ENCODE results near the gene BCAR3. TPM values are rescaled to one million over a fixed set of nuclear protein-coding genes. Genes with fewer than 3 reads are reported as not detected.
A peak's percentile ranks its signal among the peaks of the same experiment; 100 is the strongest.

Gene BCAR3
- total RNA-seq, 1 donor from 2014 or later, result 0.61 TPM

DNA sequence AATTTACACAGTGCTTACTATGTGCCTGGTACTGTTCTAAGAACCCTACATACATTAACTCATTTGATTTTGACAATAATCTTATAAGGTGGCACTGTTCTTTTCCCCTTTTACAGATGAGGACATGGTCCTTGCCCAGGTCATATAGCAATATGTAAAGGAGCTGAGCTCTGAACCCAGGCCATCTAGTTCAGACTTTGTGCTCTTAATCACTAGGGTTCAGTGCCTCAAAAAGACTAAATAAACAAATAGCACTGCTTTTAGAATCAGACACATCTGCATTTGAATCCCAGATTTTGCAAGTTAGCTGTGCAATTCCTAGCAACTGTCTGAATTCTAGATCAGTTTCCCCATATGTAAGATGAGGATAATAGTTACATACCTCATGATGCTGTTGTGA lies 8.7 kb upstream of the BCAR3 start:
- Mint-ChIP-seq H3K4me3 (no peak overlapping the region), H3K36me3 (ENCODE audit: low read depth) (no peaks in the 10 kb centered on the region), H3K27ac (no peak overlapping the region), H3K27me3 (peaks cover 29% of the 10 kb centered on the region), H3K9me3 (no peaks in the 10 kb centered on the region), H3K4me1 (peaks cover 11% of the 10 kb centered on the region)
- intact Hi-C loops (cut with micrococcal nuclease), result no loop called here
- DNase-seq, result no peak

DNA sequence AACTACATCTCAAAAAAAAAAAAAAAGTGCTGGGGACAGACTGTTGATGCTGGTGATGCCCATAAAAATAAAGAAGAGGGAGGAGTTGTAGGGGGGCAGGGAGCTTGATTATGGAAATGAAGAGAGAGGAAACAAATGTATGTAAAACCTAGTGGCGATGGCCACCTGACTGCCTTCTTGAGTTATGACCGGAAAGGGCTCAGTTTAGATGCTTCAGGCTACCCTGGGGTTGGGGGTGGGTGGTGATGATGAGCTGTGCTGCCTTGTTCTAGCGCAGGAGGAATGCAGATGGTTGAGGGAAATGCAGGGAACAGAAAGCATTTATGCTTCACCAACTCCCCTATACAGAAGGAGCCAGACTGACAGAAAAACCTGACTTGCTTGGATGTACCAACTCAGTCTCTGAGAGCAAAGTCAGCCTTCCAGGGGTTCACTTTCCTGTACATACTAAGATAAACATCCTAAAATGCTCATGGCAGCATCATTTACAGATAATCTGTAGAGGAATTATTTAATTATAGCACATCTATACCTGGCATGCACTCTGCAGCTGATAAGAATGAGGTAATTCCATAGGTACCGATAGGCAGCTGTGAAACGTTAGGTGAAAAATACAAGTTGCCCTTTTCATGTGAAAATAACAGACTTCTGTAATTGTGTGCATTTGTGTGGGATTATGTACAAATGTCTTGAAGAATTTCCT lies 8.0 kb upstream of the BCAR3 start:
- no peak overlapping the region for H3K4me3 Mint-ChIP-seq
- DNase-seq, result no peak
- H3K27me3 Mint-ChIP-seq, result peaks cover 35% of the 10 kb centered on the region
- H3K36me3 Mint-ChIP-seq (ENCODE audit: low read depth), result no peaks in the 10 kb centered on the region
- no peak overlapping the region for H3K27ac Mint-ChIP-seq
- intact Hi-C loops (cut with micrococcal nuclease), result loop anchor here (10.0 kb wide), 1 partner anchor 245 kb away; the partner anchor contains the start of gene FNBP1L
- no peaks in the 10 kb centered on the region for H3K9me3 Mint-ChIP-seq
- H3K4me1 Mint-ChIP-seq, result peaks cover 11% of the 10 kb centered on the region

DNA sequence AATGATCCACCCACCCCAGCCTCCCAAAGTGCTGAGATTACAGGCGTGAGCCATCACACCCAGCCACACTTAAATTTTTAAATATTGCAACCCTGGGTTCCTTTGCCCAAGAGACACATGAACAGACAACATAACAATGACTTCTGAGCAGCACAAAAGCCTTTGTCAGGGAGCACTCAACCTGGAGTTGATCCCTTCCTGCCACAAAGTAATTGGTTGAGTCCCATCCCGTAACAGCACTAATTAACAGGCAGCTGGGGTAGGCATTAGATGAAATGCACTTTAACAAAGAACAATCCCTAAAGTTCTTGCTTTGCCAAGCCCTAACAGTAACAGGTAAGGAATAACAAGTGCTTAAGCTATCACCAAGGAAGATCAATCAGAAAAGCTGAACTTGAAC lies 5.9 kb upstream of the BCAR3 start:
- H3K36me3 Mint-ChIP-seq (ENCODE audit: low read depth), result no peaks in the 10 kb centered on the region

DNA sequence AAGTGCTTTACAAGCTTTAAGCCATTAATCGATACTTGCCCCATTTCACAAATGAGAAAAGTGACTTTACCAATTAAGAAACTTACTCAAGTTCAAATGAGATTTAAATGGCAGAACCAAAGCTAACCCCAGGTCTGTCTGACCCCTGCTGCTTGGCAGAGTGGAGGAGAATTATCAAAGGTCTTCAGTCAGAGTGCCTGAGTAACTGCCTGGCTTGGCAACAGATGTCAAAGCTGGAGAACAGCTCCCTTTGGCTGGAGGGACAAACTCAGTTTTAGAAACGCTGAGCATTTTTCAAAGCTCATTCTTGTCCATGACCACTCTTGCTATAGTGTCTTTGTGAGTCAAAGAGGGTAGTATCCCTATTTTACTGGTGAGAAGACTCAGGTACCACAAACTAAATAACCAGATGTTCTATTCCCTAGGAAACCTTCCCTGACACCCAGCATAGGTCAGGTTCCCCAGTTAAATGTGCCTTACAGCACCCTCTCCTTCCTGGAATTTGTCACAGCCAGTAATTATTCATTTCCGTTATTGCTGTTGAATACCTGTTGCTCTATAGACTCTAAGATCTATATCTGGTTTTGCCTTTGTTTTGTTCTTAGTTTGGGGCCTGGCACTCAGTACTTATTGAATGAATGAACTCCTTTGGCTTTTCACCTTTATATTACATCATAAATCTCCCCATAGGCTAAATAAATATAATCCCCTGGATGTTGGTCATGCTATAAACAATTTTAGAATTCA lies 5.0 kb upstream of the BCAR3 start:
- no peaks in the 10 kb centered on the region for H3K9me3 Mint-ChIP-seq
- DNase-seq, result no peak
- peaks cover 2% of the 10 kb centered on the region for H3K36me3 Mint-ChIP-seq (ENCODE audit: low read depth)
- intact Hi-C loops (cut with micrococcal nuclease), result loop anchor here (10.0 kb wide), 1 partner anchor 242 kb away; the partner anchor contains the start of gene FNBP1L
- peaks cover 4% of the 10 kb centered on the region for H3K4me1 Mint-ChIP-seq
- H3K4me3 Mint-ChIP-seq, result no peak overlapping the region
- peaks cover 63% of the 10 kb centered on the region for H3K27me3 Mint-ChIP-seq
- H3K27ac Mint-ChIP-seq, result no peak overlapping the region

More for the DNA sequence above, 5.9 kb upstream of the BCAR3 start:
- Mint-ChIP-seq H3K27me3 (peaks cover 54% of the 10 kb centered on the region), H3K4me3 (no peak overlapping the region), H3K9me3 (no peaks in the 10 kb centered on the region), H3K27ac (no peak overlapping the region), H3K4me1 (peaks cover 2% of the 10 kb centered on the region)
- no peak for DNase-seq
- intact Hi-C loops (cut with micrococcal nuclease), result loop anchor here (10.0 kb wide), 1 partner anchor 243 kb away; the partner anchor contains the start of gene FNBP1L

DNA sequence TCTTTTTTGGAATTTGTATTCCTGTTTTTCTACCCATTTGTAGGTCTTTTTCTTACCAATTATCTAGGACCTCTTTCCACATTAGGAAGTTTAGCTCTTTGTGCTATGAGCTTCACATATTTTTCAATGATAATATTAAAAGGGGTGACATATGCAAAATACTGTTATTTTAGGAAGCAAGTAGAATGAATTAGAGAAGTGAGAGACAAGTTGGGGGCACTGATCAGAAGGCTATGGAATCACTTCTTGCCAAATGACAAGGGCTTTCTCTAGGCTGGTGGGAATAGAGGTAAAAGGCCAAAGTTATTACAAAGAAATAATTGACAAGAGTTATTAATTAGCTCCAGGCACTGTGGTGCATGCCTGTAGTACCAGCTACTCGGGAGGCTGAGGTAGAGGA lies 4.3 kb upstream of the BCAR3 start:
- H3K4me3 Mint-ChIP-seq, result no peak overlapping the region
- peaks cover 2% of the 10 kb centered on the region for H3K36me3 Mint-ChIP-seq (ENCODE audit: low read depth)
- no peaks in the 10 kb centered on the region for H3K9me3 Mint-ChIP-seq
- intact Hi-C loops (cut with micrococcal nuclease), result loop anchor here (10.0 kb wide), 1 partner anchor 241 kb away; the partner anchor contains the start of gene FNBP1L
- no peak overlapping the region for H3K27ac Mint-ChIP-seq
- peaks cover 4% of the 10 kb centered on the region for H3K4me1 Mint-ChIP-seq
- no peak for DNase-seq
- peaks cover 63% of the 10 kb centered on the region for H3K27me3 Mint-ChIP-seq

DNA sequence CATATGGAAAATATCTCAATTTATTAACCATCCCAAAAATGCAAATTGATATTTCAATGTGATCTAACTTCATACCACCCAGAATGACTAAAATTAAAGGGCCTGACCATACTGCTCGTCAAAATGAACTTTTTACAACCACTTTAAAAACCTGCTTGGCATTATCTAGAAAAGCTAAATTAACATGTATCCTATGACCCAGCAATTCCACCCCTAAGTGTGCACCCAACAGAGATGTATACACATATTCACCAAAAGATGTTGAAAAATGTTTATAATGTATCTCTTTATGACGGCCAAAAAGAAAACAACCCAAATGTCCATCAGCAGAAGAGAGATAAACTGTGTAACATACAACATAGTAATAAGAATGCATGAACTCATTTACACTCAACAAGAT lies 1.6 kb upstream of the BCAR3 start:
- no peak overlapping the region for H3K4me3 Mint-ChIP-seq
- peaks cover 78% of the 10 kb centered on the region for H3K27me3 Mint-ChIP-seq
- no peak overlapping the region for H3K27ac Mint-ChIP-seq
- DNase-seq, result no peak
- peaks cover 4% of the 10 kb centered on the region for H3K36me3 Mint-ChIP-seq (ENCODE audit: low read depth)
- no peaks in the 10 kb centered on the region for H3K9me3 Mint-ChIP-seq
- peaks cover 8% of the 10 kb centered on the region for H3K4me1 Mint-ChIP-seq
- intact Hi-C loops (cut with micrococcal nuclease), result loop anchor here (5.0 to 10.0 kb wide), 2 partner anchors 34 to 238 kb away; partner anchors contain the start of gene FNBP1L

DNA sequence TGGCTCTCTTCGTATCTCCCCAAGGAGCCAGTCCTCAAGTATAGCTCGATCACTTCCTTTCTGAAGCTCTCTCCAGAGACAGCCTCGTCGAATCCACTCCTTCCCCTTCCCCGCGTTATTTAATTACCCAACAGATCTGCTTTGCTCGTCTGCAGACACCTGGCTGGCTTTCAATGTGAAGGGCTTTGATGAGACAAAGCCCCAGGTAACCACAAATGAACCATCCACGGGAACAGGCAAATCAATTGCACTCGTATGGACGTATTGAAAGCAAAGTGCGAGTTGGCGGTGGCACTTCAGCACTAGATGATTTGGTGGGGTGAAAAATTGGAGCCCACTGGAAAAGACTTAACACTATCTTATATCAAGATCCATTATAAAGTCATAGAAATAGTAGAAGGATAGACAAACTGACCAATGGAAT lies 364 bp upstream of the BCAR3 start:
- intact Hi-C loops (cut with micrococcal nuclease), result loop anchor here (2.0 to 10.0 kb wide), 3 partner anchors 35 to 237 kb away; partner anchors contain the start of gene FNBP1L
- Mint-ChIP-seq H3K36me3 (ENCODE audit: low read depth) (peaks cover 4% of the 10 kb centered on the region), H3K9me3 (no peaks in the 10 kb centered on the region), H3K27me3 (peaks cover 77% of the 10 kb centered on the region), H3K4me1 (peaks cover 8% of the 10 kb centered on the region), H3K4me3 (peak overlapping the region; percentile 84), H3K27ac (peak overlapping the region; percentile 35)
- peak; percentile 61 for DNase-seq

DNA sequence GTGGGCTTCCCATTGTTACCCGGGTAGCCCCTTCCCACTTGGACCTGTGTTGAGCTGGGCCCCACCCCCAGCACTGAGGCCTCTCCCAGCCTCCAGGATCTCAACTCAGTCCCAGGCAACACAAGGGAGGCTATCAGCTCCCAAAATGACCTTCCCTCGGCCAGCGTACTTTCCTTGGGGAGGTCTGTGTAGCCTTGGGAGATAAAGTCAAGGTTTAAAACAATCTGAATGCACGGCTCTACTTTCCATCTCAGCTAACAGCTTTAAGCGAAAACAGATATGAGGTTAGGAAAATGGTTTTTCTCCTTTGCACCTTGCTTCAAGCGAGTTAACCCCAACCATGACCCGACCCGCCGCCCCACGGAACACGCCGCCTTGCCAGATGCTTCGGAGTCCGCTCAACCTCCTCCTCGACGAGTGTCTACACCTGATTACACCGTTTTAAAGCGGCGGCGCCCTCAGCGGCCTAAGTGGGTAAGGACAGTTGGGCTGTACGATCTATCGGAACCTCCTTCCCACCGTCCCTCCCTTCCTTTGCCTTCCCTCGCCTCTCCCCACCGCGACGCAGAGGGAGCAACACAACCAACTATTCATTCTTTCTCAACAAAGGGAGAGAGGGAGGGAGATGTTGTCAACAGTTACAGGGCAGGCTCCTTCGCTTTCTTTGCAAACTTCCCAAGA lies 1.1 kb downstream of the BCAR3 start:
- H3K27me3 Mint-ChIP-seq, result peaks cover 71% of the 10 kb centered on the region
- intact Hi-C loops (cut with micrococcal nuclease), result loop anchor here (2.0 to 10.0 kb wide), 3 partner anchors 37 to 236 kb away; partner anchors contain the start of gene FNBP1L
- H3K4me1 Mint-ChIP-seq, result peaks cover 8% of the 10 kb centered on the region
- peaks cover 4% of the 10 kb centered on the region for H3K36me3 Mint-ChIP-seq (ENCODE audit: low read depth)
- peak overlapping the region; percentile 83 for H3K4me3 Mint-ChIP-seq
- no peaks in the 10 kb centered on the region for H3K9me3 Mint-ChIP-seq
- DNase-seq, result peak; percentile 79
- no peak overlapping the region for H3K27ac Mint-ChIP-seq

DNA sequence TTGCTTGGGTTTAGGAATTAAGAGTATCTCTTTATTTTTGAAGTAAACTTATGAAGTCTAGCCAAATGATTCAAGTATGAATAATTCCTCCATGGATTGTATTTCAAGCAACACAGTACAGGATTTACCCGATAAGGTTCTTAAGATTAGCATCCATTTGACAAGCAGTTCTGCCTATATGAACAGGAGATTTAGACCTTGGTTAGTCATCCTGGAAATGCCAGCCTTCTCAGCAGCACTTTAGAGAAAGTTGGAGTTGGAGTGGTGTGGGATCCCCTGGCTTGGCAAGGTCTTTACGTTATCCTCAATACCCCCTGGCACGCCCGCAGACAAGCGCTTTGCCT lies 1.6 kb downstream of the BCAR3 start:
- Mint-ChIP-seq H3K27ac (no peak overlapping the region), H3K4me3 (no peak overlapping the region), H3K36me3 (ENCODE audit: low read depth) (peaks cover 4% of the 10 kb centered on the region), H3K9me3 (no peaks in the 10 kb centered on the region), H3K27me3 (peaks cover 69% of the 10 kb centered on the region), H3K4me1 (peaks cover 8% of the 10 kb centered on the region)
- intact Hi-C loops (cut with micrococcal nuclease), result loop anchor here (2.0 to 10.0 kb wide), 3 partner anchors 37 to 235 kb away; partner anchors contain the start of gene FNBP1L
- no peak for DNase-seq

DNA sequence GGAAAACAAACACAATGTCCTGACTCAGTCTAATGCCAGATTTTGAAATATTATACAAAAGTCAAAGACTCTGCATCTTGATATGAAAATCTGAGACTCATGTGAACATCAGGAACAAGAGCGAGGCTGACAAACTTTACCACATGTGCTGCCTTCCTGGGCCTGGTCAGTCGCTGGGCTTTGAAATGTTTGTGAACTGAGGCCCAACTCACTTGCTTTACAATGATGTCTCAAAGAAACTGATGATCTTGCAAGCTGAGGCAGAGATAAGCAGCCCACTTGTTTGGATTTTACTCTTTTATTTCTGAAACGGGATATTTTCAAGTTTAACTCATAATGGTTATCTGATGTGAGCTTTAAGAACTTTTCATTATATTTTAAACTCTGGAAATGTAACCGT lies 2.1 kb downstream of the BCAR3 start:
- peaks cover 4% of the 10 kb centered on the region for H3K36me3 Mint-ChIP-seq (ENCODE audit: low read depth)
- no peak overlapping the region for H3K27ac Mint-ChIP-seq
- peaks cover 8% of the 10 kb centered on the region for H3K4me1 Mint-ChIP-seq
- intact Hi-C loops (cut with micrococcal nuclease), result no loop called here
- no peak for DNase-seq
- no peaks in the 10 kb centered on the region for H3K9me3 Mint-ChIP-seq
- H3K4me3 Mint-ChIP-seq, result no peak overlapping the region
- H3K27me3 Mint-ChIP-seq, result peaks cover 66% of the 10 kb centered on the region

DNA sequence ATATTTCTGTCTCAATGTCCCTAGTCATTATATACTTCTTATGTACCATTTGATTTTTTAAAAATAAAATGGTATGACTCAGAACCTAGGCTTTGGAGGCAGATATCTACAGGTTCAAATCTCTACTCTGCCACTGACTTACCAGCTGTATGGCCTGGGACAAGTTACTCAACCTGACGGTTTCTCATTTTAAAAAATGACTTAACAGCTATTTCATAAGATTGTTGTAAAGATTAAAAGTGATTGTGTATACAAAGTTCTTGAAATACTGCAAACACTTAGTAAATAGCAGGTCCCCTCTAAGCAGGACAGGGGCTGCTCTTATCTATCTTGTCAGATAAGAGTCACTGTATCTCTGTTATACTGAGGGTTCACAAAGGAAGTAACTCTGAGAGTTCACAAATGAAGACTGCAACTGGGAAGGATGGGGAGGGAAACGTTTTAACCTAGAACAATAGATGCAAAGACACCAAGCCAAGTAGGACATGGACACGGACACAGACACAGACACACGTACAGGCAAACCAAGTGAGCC lies 2.6 kb downstream of the BCAR3 start:
- intact Hi-C loops (cut with micrococcal nuclease), result no loop called here
- Mint-ChIP-seq H3K4me1 (peaks cover 8% of the 10 kb centered on the region), H3K27ac (no peak overlapping the region), H3K4me3 (no peak overlapping the region), H3K9me3 (no peaks in the 10 kb centered on the region), H3K36me3 (ENCODE audit: low read depth) (peaks cover 4% of the 10 kb centered on the region), H3K27me3 (peaks cover 61% of the 10 kb centered on the region)
- no peak for DNase-seq

DNA sequence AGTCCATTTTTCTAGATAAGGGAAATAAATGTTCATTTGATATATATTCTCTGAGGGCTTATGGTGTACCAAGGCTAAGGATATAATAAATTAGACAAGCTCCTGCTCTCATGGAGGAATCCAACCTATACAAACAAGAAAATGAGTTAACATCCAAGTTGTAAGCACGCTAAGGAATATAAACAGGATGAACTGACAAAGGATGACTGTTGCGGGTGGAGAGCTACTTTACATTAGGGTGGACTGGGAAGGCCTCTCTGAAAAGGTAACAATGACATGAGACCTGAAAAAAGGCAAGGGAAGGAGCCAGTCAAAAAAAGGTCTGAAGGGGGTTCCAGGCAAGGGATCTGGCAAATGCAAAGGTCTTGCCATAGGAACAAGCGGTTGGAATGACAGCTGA lies 3.1 kb downstream of the BCAR3 start:
- no peak overlapping the region for H3K4me3 Mint-ChIP-seq
- intact Hi-C loops (cut with micrococcal nuclease), result no loop called here
- H3K27me3 Mint-ChIP-seq, result peaks cover 58% of the 10 kb centered on the region
- peaks cover 4% of the 10 kb centered on the region for H3K36me3 Mint-ChIP-seq (ENCODE audit: low read depth)
- no peaks in the 10 kb centered on the region for H3K9me3 Mint-ChIP-seq
- no peak for DNase-seq
- H3K4me1 Mint-ChIP-seq, result peaks cover 8% of the 10 kb centered on the region
- H3K27ac Mint-ChIP-seq, result no peak overlapping the region

DNA sequence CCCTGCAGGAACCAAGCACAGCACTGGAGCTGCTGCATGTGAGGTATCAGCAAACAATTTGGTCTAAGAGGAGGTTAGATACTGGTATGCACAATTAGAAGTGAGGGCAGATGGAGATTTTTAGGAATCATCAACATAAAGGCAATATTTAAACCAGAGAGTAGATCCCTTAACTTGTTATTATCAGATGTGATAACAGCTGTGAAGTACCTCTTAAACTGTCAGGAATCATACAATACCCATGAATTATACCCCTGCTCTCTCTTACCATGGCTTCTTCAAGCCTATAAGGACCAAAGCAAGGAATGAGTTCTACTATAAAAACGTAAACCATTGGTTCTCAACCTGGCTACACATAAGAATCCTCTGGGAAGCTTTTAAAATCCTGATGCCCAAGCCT lies 3.9 kb downstream of the BCAR3 start:
- H3K27ac Mint-ChIP-seq, result no peak overlapping the region
- no peak for DNase-seq
- peaks cover 4% of the 10 kb centered on the region for H3K36me3 Mint-ChIP-seq (ENCODE audit: low read depth)
- H3K9me3 Mint-ChIP-seq, result no peaks in the 10 kb centered on the region
- H3K4me1 Mint-ChIP-seq, result peaks cover 8% of the 10 kb centered on the region
- intact Hi-C loops (cut with micrococcal nuclease), result no loop called here
- peaks cover 55% of the 10 kb centered on the region for H3K27me3 Mint-ChIP-seq
- no peak overlapping the region for H3K4me3 Mint-ChIP-seq
